HepG2 (cell line): ENCODE measurements around the gene TPX2. TPM values are rescaled to one million over a fixed set of nuclear protein-coding genes. Genes with fewer than 3 reads are reported as not detected.

Source experiments
- CBX5 ChIP-seq: sonication (generic); formaldehyde crosslinking; IDR thresholded peaks from 2 replicates; pipeline ENCODE4 v1.4.0; 2020; ENCODE audit warnings: missing genetic modification reagents, borderline replicate concordance
- CHD4 ChIP-seq: fragments of 200-600 bp; sonication (generic); IDR thresholded peaks from 2 replicates; pipeline ENCODE4 v1.7.0; 2017; ENCODE audit warnings: mild to moderate bottlenecking, low read length, borderline replicate concordance
- ELF4 ChIP-seq: sonication (generic); formaldehyde crosslinking; IDR thresholded peaks from 2 replicates; pipeline ENCODE4 v1.5.0; 2020; ENCODE audit warnings: missing genetic modification reagents, mild to moderate bottlenecking, moderate library complexity, borderline replicate concordance
- FOXA3 ChIP-seq: IDR thresholded peaks from 2 replicates; pipeline ENCODE4 v1.6.1; 2016; ENCODE audit warnings: missing genetic modification reagents, missing compliant biosample characterization
- FOXK2 ChIP-seq: fragments of 450-650 bp; IDR thresholded peaks from 2 replicates; pipeline ENCODE4 v1.6.1; 2016
- GPN1 ChIP-seq: sonication (generic); formaldehyde crosslinking; IDR thresholded peaks from 2 replicates; pipeline ENCODE4 v1.5.1; 2020; ENCODE audit warnings: missing genetic modification reagents, borderline replicate concordance
- HCFC1 ChIP-seq: fragments of 150-350 bp; IDR thresholded peaks from 2 replicates; pipeline ENCODE4 v1.6.1; 2014; ENCODE audit warnings: low read depth, low read length
- MIXL1 ChIP-seq: IDR thresholded peaks from 2 replicates; pipeline ENCODE4 v1.6.1; 2016
- MTA1 ChIP-seq: sonication (generic); formaldehyde crosslinking; IDR thresholded peaks from 2 replicates; pipeline ENCODE4 v1.4.0; 2020; ENCODE audit warnings: missing genetic modification reagents, mild to moderate bottlenecking, borderline replicate concordance
- NFIB ChIP-seq: sonication (generic); formaldehyde crosslinking; IDR thresholded peaks from 2 replicates; pipeline ENCODE4 v1.9.0; 2021; ENCODE audit warnings: missing genetic modification reagents, mild to moderate bottlenecking, borderline replicate concordance
- RBFOX2 ChIP-seq: fragments of 200-400 bp; formaldehyde crosslinking; IDR thresholded peaks from 2 replicates; pipeline ENCODE4 v1.6.1; 2017; ENCODE audit warnings: low read depth, mild to moderate bottlenecking, low read length
- RBM39 ChIP-seq: fragments of 200-400 bp; formaldehyde crosslinking; IDR thresholded peaks from one replicate; pipeline ENCODE4 v1.6.1; 2018; ENCODE audit warnings: antibody characterized with exemption, mild to moderate bottlenecking, low read depth, low read length; ENCODE audit not compliant: poor library complexity, severe bottlenecking
- SUZ12 ChIP-seq: fragments of 150-350 bp; IDR thresholded peaks from 2 replicates; pipeline ENCODE4 v1.6.1; 2014; ENCODE audit warnings: low read depth, low read length
- TBP ChIP-seq: sonication (generic); formaldehyde crosslinking; IDR thresholded peaks from 2 replicates; pipeline ENCODE4 v1.5.0; 2020; ENCODE audit warnings: missing genetic modification reagents
- polyA plus RNA-seq, 8 experiments: library from polyadenylated mRNA; depleted of rRNA in 3 of 8; stranded (reverse) in 7 of 8; unstranded in 1 of 8; fragments of >200 nt; fragmentation: Illumina TruSeq in 4 of 8; extraction: Trizol in 4 of 8; gene quantifications; 2 replicates each; pipeline versions ENCODE4 v1.2.1 to v1.2.3, GENCODE V29; 2011 to 2016; ENCODE audit warnings: low read depth in 4 of 8, missing spikeins in 1 of 8, mixed read lengths in 1 of 8; ENCODE audit not compliant: insufficient read depth in 1 of 8
- total RNA-seq, 5 experiments: library from RNA; depleted of rRNA; stranded (reverse); fragments of >200 nt; fragmentation: Illumina TruSeq; extraction: Trizol; gene quantifications; 2 replicates each; pipeline ENCODE4 v1.2.3, GENCODE V29; 2016; ENCODE audit warnings: low read depth in 1 of 5
- TF ChIP-seq, protein P1 (sequence below): sonication (generic); formaldehyde crosslinking; IDR thresholded peaks from 2 replicates; pipeline ENCODE4 v1.4.0; 2020; ENCODE audit warnings: missing genetic modification reagents
- TF ChIP-seq, protein P2 (sequence below): sonication (generic); formaldehyde crosslinking; IDR thresholded peaks from 2 replicates; pipeline ENCODE4 v1.4.0; 2020; ENCODE audit warnings: missing genetic modification reagents
- TF ChIP-seq, protein P3 (sequence below): sonication (generic); formaldehyde crosslinking; IDR thresholded peaks from 2 replicates; pipeline ENCODE4 v1.8.1; 2023; ENCODE audit warnings: mild to moderate bottlenecking, missing genetic modification reagents, borderline replicate concordance
- TF ChIP-seq, protein P4 (sequence below), 2 experiments: fragments of 450-650 bp in 1 of 2; sonication (generic) in 1 of 2; formaldehyde crosslinking in 1 of 2; IDR thresholded peaks; 2 replicates each; pipeline versions ENCODE4 v1.6.1 to v1.8.0; 2016 to 2022; ENCODE audit warnings: antibody characterized with exemption in 1 of 2, mild to moderate bottlenecking in 1 of 2, missing genetic modification reagents in 1 of 2

Gene TPX2
- total and polyA plus RNA-seq, 2 of the 13 experiments (the other 11 are each of a cell fraction or from before 2014, with no cell fraction given): 34.3 to 124 TPM

DNA sequence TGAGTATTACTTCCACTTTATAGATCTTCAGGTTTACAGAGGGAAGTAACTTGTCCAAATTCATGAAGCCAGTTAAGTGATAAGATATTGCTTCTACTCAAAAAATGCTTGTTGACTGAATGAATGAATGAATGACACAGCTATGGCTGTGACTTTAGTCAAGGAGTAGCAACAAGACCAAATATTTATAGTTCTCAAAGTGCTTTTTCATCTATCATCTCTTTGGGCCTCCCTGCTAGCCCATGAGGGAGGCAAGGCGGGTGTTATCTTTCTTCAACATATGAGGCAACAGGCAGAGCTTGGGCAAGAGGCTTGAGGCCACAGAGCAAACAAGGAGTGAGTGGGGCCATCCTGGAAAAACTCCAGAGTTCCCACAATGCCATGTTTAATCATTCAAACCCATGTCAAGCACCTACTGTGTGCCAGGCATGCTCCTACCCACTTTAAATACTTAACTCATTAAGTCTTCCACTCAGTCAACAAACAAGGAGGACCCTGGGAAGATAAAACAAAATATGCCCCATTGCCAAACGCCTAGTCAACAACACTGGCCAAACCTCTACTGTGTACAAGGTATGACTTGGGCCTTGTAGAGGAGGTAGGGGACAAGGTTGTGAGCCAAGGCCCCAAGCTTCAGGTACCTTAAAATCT lies 32.4 kb upstream of the TPX2 start (continued):
- TF ChIP-seq, protein P1, sequence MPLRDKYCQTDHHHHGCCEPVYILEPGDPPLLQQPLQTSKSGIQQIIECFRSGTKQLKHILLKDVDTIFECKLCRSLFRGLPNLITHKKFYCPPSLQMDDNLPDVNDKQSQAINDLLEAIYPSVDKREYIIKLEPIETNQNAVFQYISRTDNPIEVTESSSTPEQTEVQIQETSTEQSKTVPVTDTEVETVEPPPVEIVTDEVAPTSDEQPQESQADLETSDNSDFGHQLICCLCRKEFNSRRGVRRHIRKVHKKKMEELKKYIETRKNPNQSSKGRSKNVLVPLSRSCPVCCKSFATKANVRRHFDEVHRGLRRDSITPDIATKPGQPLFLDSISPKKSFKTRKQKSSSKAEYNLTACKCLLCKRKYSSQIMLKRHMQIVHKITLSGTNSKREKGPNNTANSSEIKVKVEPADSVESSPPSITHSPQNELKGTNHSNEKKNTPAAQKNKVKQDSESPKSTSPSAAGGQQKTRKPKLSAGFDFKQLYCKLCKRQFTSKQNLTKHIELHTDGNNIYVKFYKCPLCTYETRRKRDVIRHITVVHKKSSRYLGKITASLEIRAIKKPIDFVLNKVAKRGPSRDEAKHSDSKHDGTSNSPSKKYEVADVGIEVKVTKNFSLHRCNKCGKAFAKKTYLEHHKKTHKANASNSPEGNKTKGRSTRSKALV (CRISPR knock-in tag): no peak
- TF ChIP-seq CBX5: peak; percentile 100; the same call in 1 of the 2 replicates
- TF ChIP-seq MIXL1 (CRISPR knock-in tag): peak; percentile 73
- TF ChIP-seq FOXA3 (CRISPR knock-in tag): peak; percentile 99
- TF ChIP-seq ELF4 (CRISPR knock-in tag): no peak
- TF ChIP-seq SUZ12: no peak
- peak; percentile 4 for TF ChIP-seq RBFOX2
- no peak for TF ChIP-seq TBP (CRISPR knock-in tag)
- TF ChIP-seq, protein P2, sequence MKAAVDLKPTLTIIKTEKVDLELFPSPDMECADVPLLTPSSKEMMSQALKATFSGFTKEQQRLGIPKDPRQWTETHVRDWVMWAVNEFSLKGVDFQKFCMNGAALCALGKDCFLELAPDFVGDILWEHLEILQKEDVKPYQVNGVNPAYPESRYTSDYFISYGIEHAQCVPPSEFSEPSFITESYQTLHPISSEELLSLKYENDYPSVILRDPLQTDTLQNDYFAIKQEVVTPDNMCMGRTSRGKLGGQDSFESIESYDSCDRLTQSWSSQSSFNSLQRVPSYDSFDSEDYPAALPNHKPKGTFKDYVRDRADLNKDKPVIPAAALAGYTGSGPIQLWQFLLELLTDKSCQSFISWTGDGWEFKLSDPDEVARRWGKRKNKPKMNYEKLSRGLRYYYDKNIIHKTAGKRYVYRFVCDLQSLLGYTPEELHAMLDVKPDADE (CRISPR knock-in tag): no peak
- no peak for TF ChIP-seq GPN1
- peak; percentile 83 for TF ChIP-seq MTA1
- TF ChIP-seq NFIB: no peak
- TF ChIP-seq, protein P3, sequence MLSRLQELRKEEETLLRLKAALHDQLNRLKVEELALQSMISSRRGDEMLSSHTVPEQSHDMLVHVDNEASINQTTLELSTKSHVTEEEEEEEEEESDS (CRISPR knock-in tag): peak; percentile 74; the same call in 1 of the 2 replicates
- TF ChIP-seq HCFC1: no peak
- TF ChIP-seq FOXK2: peak; percentile 53; the same call in 1 of the 2 replicates
- TF ChIP-seq RBM39: no peak
- TF ChIP-seq, protein P4, sequence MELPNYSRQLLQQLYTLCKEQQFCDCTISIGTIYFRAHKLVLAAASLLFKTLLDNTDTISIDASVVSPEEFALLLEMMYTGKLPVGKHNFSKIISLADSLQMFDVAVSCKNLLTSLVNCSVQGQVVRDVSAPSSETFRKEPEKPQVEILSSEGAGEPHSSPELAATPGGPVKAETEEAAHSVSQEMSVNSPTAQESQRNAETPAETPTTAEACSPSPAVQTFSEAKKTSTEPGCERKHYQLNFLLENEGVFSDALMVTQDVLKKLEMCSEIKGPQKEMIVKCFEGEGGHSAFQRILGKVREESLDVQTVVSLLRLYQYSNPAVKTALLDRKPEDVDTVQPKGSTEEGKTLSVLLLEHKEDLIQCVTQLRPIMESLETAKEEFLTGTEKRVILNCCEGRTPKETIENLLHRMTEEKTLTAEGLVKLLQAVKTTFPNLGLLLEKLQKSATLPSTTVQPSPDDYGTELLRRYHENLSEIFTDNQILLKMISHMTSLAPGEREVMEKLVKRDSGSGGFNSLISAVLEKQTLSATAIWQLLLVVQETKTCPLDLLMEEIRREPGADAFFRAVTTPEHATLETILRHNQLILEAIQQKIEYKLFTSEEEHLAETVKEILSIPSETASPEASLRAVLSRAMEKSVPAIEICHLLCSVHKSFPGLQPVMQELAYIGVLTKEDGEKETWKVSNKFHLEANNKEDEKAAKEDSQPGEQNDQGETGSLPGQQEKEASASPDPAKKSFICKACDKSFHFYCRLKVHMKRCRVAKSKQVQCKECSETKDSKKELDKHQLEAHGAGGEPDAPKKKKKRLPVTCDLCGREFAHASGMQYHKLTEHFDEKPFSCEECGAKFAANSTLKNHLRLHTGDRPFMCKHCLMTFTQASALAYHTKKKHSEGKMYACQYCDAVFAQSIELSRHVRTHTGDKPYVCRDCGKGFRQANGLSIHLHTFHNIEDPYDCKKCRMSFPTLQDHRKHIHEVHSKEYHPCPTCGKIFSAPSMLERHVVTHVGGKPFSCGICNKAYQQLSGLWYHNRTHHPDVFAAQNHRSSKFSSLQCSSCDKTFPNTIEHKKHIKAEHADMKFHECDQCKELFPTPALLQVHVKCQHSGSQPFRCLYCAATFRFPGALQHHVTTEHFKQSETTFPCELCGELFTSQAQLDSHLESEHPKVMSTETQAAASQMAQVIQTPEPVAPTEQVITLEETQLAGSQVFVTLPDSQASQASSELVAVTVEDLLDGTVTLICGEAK (IDR thresholded peaks at IDR 0.05): no peak
- TF ChIP-seq, protein P4 (CRISPR knock-in tag; IDR thresholded peaks at IDR 0.05): peak; percentile 87; the same call in 1 of the 2 replicates
- TF ChIP-seq CHD4: peak; percentile 97
